ENCODE measurements around the gene GNLY. TPM values are rescaled to one million over a fixed set of nuclear protein-coding genes. Genes with fewer than 3 reads are reported as not detected.

The GNLY gene
- polyA plus RNA-seq, 1 of the 3 experiments (the other 2 are of a cell fraction) = not detected

DNA sequence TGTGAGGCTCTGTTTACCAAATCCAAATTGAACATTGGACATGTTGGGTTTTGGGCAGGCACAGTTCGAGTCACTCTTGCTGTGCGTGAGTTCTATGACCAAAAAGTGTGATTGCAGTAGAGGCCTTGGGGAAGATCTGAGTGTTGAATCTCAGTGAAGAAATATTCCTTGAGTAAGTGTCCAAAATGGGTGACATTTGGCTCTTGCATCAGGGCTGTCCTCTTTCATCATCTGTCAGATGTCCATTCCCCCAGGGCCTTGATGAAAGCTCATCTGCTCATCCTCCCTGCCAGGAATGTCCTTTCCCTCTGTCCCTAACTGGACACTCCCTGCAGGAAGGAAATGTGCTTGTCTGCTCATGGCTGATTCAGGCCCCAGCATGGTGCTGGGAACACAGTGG lies 19.7 kb upstream of the GNLY start:
- Histone ChIP-seq H3K4me1 (ENCODE audit: control insufficient read depth in 1 of 2, insufficient read depth in 2 of 2, low read depth in 1 of 2, low read length in 1 of 2) (peaks cover 0 to 7% of the 10 kb centered on the region in 2 experiments; a peak in 1 of 4 replicates), H3K9me2 (no peaks in the 10 kb centered on the region), H4K20me1 (ENCODE audit: insufficient read depth) (no peaks in the 10 kb centered on the region), H3K4me3 (ENCODE audit: low read depth in 2 of 2, low read length in 1 of 2) (no peak overlapping the region), H3K4me2 (no peak overlapping the region), H3F3A (replicated peaks; ENCODE audit: insufficient read depth) (no peaks in the 10 kb centered on the region), H3K79me2 (ENCODE audit: insufficient read depth) (no peaks in the 10 kb centered on the region), H3K9ac (no peak overlapping the region), H2AFZ (ENCODE audit: low read depth) (no peak overlapping the region), H3K27me3 (ENCODE audit: insufficient read depth) (no peaks in the 10 kb centered on the region), H3K27ac (ENCODE audit: low read depth in 2 of 2, low read length in 1 of 2) (no peak overlapping the region), H3K36me3 (replicated peaks in 1 of 2; ENCODE audit: control insufficient read depth in 1 of 2, insufficient read depth in 2 of 2, low read length in 1 of 2) (no peaks in the 10 kb centered on the region), H3K9me3 (no peaks in the 10 kb centered on the region)
- POLR2A ChIA-PET = no interaction called here
- TF ChIP-seq SIN3A (IDR thresholded peaks at IDR 0.05; ENCODE audit: borderline replicate concordance, low read depth, low read length) (no peak), REST (IDR thresholded peaks at IDR 0.05; ENCODE audit: low read depth, low read length) (no peak), CHD2 (IDR thresholded peaks at IDR 0.05; ENCODE audit: low read length, partially characterized antibody) (no peak), RXRA (IDR thresholded peaks at IDR 0.05; ENCODE audit: borderline replicate concordance, low read depth) (no peak), NFIC (IDR thresholded peaks at IDR 0.05; ENCODE audit: borderline replicate concordance) (no peak), ZBTB33 (IDR thresholded peaks at IDR 0.05; ENCODE audit: borderline replicate concordance, low read depth) (no peak), POLR2AphosphoS5 (IDR thresholded peaks at IDR 0.05; ENCODE audit: low read depth, low read length) (no peak), RFX5 (IDR thresholded peaks at IDR 0.05; ENCODE audit: low read length) (no peak), RAD21 (IDR thresholded peaks at IDR 0.05; ENCODE audit: low read length) (no peak), TCF12 (IDR thresholded peaks at IDR 0.05) (no peak), RCOR1 (IDR thresholded peaks at IDR 0.05; ENCODE audit: low read length) (no peak), IRF3 (IDR thresholded peaks at IDR 0.05; ENCODE audit: low read depth, low read length) (no peak)
- TF ChIP-seq, protein P1, sequence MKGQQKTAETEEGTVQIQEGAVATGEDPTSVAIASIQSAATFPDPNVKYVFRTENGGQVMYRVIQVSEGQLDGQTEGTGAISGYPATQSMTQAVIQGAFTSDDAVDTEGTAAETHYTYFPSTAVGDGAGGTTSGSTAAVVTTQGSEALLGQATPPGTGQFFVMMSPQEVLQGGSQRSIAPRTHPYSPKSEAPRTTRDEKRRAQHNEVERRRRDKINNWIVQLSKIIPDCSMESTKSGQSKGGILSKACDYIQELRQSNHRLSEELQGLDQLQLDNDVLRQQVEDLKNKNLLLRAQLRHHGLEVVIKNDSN (IDR thresholded peaks at IDR 0.05; ENCODE audit: borderline replicate concordance, low read depth) = no peak
- WGBS (ENCODE audit: low lambda C conversion rate) = 82% methylated on average over 2 of the region's 2 CpGs
- CTCF ChIA-PET = interaction anchor here (0.6 to 3.4 kb wide), 5 partner anchors 26 to 139 kb away, joined by 3 to 15 read pairs (median 3); no protein-coding TSS in a partner anchor
- no peak for DNase-seq
